Left colon (tissue), 2 donors: ENCODE data around the gene ACSF3. TPM values are rescaled to one million over a fixed set of nuclear protein-coding genes. Genes with fewer than 3 reads are reported as not detected.

Experiments used
- ATAC-seq: fragments of 200-7000 bp; cut with Tn5 transposase; one replicate; pipeline ENCODE4 v1.9.1; 2020; ENCODE audit warnings: mild to moderate bottlenecking, moderate library complexity
- DNase-seq, 2 donors: peaks; one replicate each; pipeline ENCODE4 v3.0.0-alpha.2; 2020
- intact Hi-C, 2 donors: fragments of 100-400 bp; cut with DNase I in 1 of 2; cut with micrococcal nuclease in 1 of 2; formaldehyde crosslinking; loops; one replicate each; pipeline versions ENCODE4 v1.11.2 to v1.14.0; 2022; cut with DNase I, micrococcal nuclease
- total RNA-seq, 2 donors: library from RNA; stranded (reverse); fragmentation: NEBNext Ultra II Directional; extraction: Animal tissue kit (Norgen Biotek cat#: 25700); gene quantifications; one replicate each; pipeline ENCODE4 v1.2.1, GENCODE V29; 2021
- donor health status: DM: no; HTN: no; CAD: no.
- donor health status: DM: yes; HTN: yes; CAD: no.

ACSF3 gene
- total RNA-seq, 2 donors from 2014 or later = 55.6 to 62.9 TPM

- intact Hi-C loops = no loop called here
- DNase-seq = no peak
These were observed 8.9 kb downstream of the ACSF3 start for GRCh38 chr16:89102481-89103073.

GRCh38 chr16:89103156-89103555, 9.5 kb downstream of the ACSF3 start:
- intact Hi-C loops = no loop called here
- ATAC-seq (peak; percentile 71), DNase-seq (peak; percentile 83 to 87)

More at GRCh38 chr16:89102481-89103073, 8.9 kb downstream of the ACSF3 start:
- ATAC-seq = peak; percentile 25

GRCh38 chr16:89103781-89104180, 10.1 kb downstream of the ACSF3 start:
- DNase-seq (no peak), ATAC-seq (no peak)
- intact Hi-C loops = no loop called here

GRCh38 chr16:89104303-89104702, 10.7 kb downstream of the ACSF3 start:
- ATAC-seq = no peak

GRCh38 chr16:89104930-89105571, 11.4 kb downstream of the ACSF3 start:
- no peak for ATAC-seq
- DNase-seq = peak in 1 of 2 donors; percentile 5

More at GRCh38 chr16:89104303-89104702, 10.7 kb downstream of the ACSF3 start:
- no peak for DNase-seq
- intact Hi-C loops = no loop called here

GRCh38 chr16:89105599-89106151, 12.0 kb downstream of the ACSF3 start:
- intact Hi-C loops = no loop called here
- ATAC-seq (no peak), DNase-seq (peak in 1 of 2 donors; percentile 3)

More at GRCh38 chr16:89104930-89105571, 11.4 kb downstream of the ACSF3 start:
- intact Hi-C loops = no loop called here

GRCh38 chr16:89106533-89107202, 13.0 kb downstream of the ACSF3 start:
- intact Hi-C loops = no loop called here
- DNase-seq (peak in 1 of 2 donors; percentile 3), ATAC-seq (no peak)

GRCh38 chr16:89107203-89107582, 13.5 kb downstream of the ACSF3 start:
- intact Hi-C loops = no loop called here
- no peak for ATAC-seq
- peak in 1 of 2 donors; percentile 2 for DNase-seq

- ATAC-seq (peak; percentile 77), DNase-seq (peak; percentile 34 to 64)
- intact Hi-C loops = no loop called here
These were observed 14.8 kb downstream of the ACSF3 start for GRCh38 chr16:89108416-89108815.

GRCh38 chr16:89110641-89111040, 17.0 kb downstream of the ACSF3 start:
- intact Hi-C loops = no loop called here
- DNase-seq = peak in 1 of 2 donors; percentile 17
- ATAC-seq = no peak

- DNase-seq (peak in 1 of 2 donors; percentile 16), ATAC-seq (no peak)
- intact Hi-C loops = no loop called here
These were observed 17.6 kb downstream of the ACSF3 start for GRCh38 chr16:89111263-89111662.

- ATAC-seq (no peak), DNase-seq (no peak)
- intact Hi-C loops = no loop called here
These were observed 18.9 kb downstream of the ACSF3 start for GRCh38 chr16:89112377-89113151.

- no peak for DNase-seq
- intact Hi-C loops = no loop called here
- no peak for ATAC-seq
These were observed 19.5 kb downstream of the ACSF3 start for GRCh38 chr16:89113152-89113547.

GRCh38 chr16:89113661-89114060, 20.0 kb downstream of the ACSF3 start:
- DNase-seq (no peak), ATAC-seq (no peak)
- intact Hi-C loops = no loop called here

GRCh38 chr16:89114159-89114981, 20.7 kb downstream of the ACSF3 start:
- DNase-seq = no peak
- ATAC-seq = no peak
- intact Hi-C loops = no loop called here

GRCh38 chr16:89115216-89115861, 21.7 kb downstream of the ACSF3 start:
- DNase-seq (peak; percentile 74 to 76), ATAC-seq (peak; percentile 48)
- intact Hi-C loops = no loop called here

- intact Hi-C loops = no loop called here
- DNase-seq (no peak), ATAC-seq (no peak)
These were observed 22.9 kb downstream of the ACSF3 start for GRCh38 chr16:89116341-89117226.
